ENCODE data around the gene INAFM1.

INAFM1 gene

DNA sequence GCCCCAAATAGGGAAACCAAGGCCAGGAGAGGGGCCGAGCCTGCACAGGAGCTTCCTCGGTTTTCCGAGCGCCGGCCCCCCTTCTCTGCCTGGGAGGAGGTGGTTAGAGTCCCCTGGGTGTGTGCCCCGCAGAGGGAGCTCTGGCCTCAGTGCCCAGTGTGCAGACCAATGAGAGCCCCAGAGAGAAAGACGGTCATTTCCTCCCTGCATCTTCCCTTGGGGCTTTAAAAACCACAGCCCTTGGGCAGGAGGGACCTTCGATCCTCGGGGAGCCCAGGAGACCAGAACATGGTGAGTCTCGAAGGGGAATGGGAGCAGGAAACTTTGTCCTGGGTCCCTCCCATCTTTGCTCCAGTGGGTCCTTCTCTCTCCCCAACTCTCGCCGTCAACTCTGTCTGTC, 34.9 kb downstream of the INAFM1 start, which contains the start of gene C5AR1:
TSS of gene C5AR1 (plus strand) at position 254 of the 400 bp plus-strand sequence. CDS start at position 289, 35 bp downstream.
- H3K4me3 ChIP-seq (ENCODE audit: low read depth, low read length) = no peak within 1 kb of the TSS
- TF ChIP-seq, protein P1, sequence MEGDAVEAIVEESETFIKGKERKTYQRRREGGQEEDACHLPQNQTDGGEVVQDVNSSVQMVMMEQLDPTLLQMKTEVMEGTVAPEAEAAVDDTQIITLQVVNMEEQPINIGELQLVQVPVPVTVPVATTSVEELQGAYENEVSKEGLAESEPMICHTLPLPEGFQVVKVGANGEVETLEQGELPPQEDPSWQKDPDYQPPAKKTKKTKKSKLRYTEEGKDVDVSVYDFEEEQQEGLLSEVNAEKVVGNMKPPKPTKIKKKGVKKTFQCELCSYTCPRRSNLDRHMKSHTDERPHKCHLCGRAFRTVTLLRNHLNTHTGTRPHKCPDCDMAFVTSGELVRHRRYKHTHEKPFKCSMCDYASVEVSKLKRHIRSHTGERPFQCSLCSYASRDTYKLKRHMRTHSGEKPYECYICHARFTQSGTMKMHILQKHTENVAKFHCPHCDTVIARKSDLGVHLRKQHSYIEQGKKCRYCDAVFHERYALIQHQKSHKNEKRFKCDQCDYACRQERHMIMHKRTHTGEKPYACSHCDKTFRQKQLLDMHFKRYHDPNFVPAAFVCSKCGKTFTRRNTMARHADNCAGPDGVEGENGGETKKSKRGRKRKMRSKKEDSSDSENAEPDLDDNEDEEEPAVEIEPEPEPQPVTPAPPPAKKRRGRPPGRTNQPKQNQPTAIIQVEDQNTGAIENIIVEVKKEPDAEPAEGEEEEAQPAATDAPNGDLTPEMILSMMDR (IDR thresholded peaks at IDR 0.05; ENCODE audit: borderline replicate concordance, insufficient read depth, low read depth, low read length) = no peak

DNA sequence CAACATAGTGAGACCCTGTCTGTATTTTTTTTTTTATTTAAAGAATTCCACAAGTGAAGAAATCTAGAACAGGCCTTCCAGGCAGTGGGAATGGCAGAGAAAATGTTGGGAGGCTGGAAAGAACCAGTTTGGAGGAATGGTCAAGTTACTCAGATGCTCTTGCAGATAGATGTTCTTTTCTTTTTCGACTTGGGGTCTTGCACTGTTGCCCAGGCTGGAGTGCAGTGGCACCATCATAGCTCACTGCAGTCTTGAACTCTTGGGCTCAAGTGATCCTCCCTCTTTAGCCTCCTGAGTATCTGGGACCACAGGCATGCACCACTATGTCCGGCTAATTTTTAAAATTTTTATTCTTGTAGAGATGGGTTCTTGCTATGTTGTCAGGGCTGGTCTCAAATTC, 35.6 kb downstream of the INAFM1 start:
- H3K4me3 ChIP-seq (ENCODE audit: low read depth, low read length) = no peak overlapping the region
- TF ChIP-seq, protein P1 (IDR thresholded peaks at IDR 0.05; ENCODE audit: borderline replicate concordance, insufficient read depth, low read depth, low read length) = no peak

DNA sequence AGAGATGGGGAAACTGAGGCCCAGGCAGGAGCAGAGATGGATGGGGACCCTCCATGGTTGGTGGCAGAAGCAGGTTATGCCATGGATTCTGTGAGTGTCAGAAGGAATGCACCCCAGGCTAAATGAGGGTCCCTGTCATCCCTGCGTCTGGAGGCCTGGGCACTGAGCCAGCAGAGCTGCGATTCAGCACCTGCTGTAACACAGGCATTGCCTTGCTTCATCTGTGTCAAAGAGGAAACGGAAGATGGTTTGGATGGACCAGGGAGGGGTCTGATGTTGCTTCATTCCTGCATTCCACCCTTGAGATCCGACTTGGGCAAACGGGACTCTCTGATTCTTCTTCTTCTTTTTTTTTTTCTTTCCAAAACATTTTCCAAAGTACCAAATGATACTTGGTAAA, 36.1 kb downstream of the INAFM1 start:
- H3K4me3 ChIP-seq (ENCODE audit: low read depth, low read length) = no peak overlapping the region
- TF ChIP-seq, protein P1 (IDR thresholded peaks at IDR 0.05; ENCODE audit: borderline replicate concordance, insufficient read depth, low read depth, low read length) = no peak

DNA sequence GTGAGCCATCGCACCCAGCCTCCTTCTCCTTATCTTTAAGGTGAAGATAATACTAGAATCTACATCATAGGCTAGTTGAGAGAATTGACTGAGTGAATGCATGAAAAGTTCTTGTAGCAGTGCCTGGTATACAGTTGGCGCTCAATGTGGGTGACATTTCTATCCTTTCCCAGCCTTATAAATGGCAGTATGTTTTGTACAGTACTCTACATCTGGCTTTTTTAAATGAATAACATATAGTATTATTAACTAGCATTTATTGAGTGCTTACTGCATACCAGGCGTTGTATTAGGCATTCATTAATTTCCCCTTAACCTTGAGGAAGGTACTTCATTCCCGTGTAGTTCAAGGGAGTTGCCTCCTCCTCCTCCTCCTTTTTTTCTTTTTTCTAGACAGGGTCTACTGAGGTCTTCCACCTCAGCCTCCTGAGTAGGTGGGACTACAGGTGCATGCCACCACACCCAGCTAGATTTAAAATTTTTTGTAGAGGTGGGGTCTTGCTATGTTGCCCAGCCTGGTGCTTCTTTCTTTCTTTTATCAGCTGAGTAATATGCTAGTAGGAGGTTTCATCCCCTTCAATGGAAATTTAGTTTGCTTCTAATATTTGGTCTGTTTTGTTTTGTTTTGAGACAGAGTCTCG, 37.8 kb downstream of the INAFM1 start:
- TF ChIP-seq, protein P1 (IDR thresholded peaks at IDR 0.05; ENCODE audit: borderline replicate concordance, insufficient read depth, low read depth, low read length) = no peak
- H3K4me3 ChIP-seq (ENCODE audit: low read depth, low read length) = no peak overlapping the region

DNA sequence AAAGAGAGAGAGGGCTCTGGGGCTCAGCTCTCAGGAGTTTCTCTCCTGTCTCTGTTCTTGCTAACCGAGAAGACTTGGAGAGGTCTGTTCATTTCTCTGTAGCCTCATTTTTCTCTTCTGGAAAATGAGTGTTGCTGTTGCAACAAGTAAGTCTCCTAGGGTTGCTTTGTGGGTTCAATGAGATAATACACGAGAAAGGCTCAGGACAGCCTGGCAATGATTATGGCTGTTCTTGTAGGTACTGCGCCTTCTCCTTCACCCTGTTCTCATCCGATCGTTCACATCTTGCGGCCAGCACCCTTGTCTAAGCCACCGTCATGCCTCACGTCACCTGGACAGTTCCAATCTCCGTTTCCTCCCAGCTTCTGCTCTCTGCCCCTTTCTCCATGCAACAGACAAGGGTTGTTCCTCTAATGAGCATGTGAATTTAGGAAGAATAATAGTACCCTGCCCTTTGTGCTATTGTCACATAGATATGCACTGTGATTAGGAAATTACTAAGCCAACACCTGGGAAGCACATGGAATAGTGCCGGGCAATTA, 39.1 kb downstream of the INAFM1 start:
- H3K4me3 ChIP-seq (ENCODE audit: low read depth, low read length) = no peak overlapping the region
- TF ChIP-seq, protein P1 (IDR thresholded peaks at IDR 0.05; ENCODE audit: borderline replicate concordance, insufficient read depth, low read depth, low read length) = no peak

DNA sequence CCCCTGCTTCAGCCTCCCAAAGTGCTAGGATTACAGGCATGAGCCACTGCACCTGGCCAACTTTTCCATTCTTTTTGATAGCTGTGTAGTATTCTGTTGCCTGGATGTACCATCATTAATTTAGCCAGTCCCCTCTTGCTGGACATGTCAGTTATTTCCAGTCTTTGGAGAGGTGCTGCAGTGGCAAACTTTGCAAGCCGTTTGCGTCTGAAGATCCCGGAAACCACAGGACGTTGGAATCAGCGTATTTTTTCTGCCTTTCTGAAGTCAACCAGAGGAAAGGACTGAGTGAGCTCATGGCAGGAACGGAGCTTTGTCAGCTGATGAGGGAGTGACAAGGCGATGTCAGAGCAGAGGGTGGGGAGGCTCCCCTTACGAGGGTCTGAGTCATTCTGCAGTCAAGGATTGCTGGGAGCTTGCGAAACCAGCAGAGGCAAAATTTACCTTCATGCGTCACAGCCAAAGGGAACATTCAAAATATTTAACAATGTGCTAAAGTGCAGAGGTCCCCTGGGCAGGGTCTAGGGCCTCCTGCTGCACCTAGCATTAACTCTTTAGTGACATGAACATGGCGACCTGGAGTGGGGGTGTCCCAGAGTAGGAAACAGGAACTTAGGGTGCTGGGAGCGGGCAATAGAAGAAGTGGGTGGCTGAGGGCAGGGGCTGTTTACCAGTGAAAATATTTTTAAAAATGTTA, 40.6 kb downstream of the INAFM1 start:
- H3K4me3 ChIP-seq (ENCODE audit: low read depth, low read length) = no peak overlapping the region
- TF ChIP-seq, protein P1 (IDR thresholded peaks at IDR 0.05; ENCODE audit: borderline replicate concordance, insufficient read depth, low read depth, low read length) = no peak
